Fibroblast of skin of back (primary cell): ENCODE measurements around the gene TRNAU1AP.

Experiments used
- DNase-seq: peaks from one replicate; pipeline ENCODE4 v3.0.0-alpha.2; 2013

Gene TRNAU1AP

DNA sequence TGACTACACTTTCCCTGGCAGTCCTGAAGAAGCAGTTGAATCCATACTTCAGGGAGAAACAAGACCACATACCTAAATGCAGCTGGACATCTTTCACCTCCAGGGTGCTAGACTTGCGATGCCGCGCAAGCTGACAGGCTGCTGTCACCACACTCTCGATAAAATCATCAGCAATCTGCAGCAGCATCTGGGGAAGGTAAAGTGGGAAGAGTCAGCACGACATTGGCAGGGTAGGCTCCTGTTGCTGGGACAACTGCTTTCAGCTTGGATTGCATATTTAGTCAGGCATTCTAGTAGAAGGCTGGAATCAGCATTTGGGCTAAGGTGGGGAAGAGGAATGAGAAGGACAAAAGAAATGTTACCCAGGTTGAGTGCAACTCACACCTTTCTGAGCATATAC is 60.3 kb downstream of the TRNAU1AP start:
- DNase-seq, result no peak
